NCI-H1436 (cell line): ENCODE results near the gene HOXC6.

Experiments used
- DNase-seq: peaks from one replicate; lab custom pipeline; 2025; lab: John Stamatoyannopoulos, UW

HOXC6 gene

GRCh38 chr12:54028314-54029201, at the start of gene HOXC6:
HOXC6 (plus strand) TSS chr12:54028440; CDS start chr12:54028522, 82 bp downstream.
- DNase-seq: no peak

GRCh38 chr12:53978477-53979356, 49.5 kb upstream of the HOXC6 start:
- DNase-seq: no peak

GRCh38 chr12:53980104-53980801, 48.0 kb upstream of the HOXC6 start:
- DNase-seq: no peak

GRCh38 chr12:53980802-53981496, 47.3 kb upstream of the HOXC6 start:
- DNase-seq: no peak

- DNase-seq: no peak
Observed at GRCh38 chr12:53981634-53982565, 46.3 kb upstream of the HOXC6 start.

DNA sequence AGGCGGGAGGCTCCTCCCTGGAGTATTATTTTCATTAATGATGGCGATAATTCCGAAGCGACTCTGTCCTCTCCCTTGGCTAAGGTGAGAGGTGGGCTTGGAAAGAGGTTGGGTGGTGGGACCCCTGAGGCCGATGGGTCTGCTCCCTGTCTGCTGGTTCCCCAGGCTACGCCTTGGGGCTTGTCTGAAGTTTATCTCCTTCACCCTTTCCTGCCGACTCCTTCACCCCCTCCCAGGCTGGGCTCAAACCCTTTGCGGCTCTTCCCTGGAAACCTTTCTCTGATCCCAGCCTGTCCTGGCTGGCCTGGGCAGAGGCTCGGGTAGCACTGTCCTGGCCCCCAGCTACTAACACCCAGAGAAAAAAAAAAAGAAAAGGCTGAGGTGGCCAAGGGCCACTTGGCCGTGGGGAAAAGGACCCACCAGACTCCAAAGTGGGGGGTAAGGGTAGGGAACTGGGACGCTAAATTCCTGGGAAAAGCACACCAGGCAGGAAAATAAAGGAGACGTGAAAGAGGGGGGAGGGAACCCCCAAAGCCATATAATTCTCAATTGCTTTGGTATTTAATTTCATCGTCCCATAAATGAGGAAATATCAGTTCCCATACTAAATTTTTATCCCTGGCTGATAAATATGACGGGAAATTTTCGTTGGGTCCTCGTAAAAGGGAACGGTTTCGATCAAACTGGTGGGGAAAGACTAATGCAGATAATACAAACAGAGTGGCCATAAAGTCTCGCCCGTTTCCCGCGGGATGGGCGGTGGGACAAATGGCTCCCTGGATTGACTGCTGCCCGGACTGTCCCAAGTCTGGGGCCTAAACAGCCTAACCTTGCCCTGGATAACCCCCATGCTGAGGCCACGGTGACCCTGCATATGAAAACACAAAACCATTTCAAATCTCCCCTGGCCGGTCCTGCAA, 45.3 kb upstream of the HOXC6 start:
- no peak for DNase-seq

DNA sequence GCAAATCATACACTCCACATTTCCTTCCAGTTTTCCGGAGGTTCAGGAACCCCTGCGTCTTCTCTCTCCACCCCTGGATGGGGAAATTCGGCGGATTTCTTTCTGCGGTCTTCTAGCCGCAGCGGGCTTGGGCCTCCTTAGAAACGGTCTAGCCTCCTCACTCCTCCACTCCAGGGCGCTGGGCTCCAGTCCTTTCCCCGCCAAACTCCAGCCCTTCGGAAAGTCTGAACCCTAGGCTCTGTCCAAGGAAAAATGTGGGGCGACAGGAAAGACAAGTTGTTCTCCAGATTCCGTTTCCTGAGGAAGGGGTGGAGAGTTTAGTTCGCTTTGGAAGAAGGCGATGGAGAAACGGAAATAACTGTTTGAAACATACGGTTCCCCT, 44.7 kb upstream of the HOXC6 start:
- DNase-seq: no peak

DNA sequence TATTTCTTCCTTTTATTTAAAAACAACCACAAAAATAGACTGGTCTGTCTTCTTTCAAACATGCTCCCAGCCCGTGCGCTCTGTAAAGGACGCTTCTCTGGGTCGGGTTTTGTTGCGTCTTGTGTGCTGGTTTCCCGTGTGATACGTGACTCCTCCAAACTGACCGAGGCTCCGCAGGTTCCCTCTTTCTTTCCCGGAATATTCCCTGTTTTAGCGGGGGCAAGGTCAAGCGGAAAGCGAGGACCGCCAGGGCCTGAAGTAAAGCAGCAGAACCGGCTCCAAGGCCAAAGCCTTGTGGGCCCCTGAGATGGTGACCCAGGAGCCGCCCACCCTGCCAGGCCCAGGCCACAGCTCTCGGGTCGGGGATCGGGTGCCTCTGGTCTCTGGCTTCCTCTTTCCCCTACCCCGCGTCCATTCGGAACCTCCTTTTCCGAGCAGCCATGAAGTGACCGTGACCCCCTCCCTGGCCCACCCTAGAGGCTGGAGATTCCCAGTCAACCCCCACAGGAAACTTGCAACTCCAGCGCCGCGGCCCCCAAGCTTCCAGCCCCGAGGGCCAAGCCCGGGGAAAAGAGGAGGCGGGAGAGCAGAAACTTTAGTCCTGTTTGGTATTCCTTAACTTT, 44.2 kb upstream of the HOXC6 start:
- DNase-seq: no peak

DNA sequence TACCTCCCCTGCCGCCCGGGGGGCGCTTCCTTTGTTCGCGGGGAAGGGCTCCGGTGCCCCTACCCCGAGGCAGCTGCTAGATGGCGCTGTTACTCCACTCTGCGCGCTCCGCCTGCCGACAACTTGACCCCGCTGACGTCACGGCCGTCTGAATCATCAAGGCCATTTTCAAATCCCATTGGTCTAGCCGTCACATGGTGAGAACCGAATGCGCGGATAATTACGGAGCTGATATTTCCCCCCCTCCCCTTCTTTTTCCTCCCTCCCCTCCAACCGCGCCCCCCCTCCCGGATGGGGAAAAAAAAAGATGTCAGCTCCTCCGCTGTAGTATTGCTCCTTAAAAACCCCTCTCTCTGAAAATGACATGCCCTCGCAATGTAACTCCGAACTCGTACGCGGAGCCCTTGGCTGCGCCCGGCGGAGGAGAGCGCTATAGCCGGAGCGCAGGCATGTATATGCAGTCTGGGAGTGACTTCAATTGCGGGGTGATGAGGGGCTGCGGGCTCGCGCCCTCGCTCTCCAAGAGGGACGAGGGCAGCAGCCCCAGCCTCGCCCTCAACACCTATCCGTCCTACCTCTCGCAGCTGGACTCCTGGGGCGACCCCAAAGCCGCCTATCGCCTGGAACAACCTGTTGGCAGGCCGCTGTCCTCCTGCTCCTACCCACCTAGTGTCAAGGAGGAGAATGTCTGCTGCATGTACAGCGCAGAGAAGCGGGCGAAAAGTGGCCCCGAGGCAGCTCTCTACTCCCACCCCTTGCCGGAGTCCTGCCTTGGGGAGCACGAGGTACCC, 43.1 kb upstream of the HOXC6 start, which contains the start of gene HOXC10:
Gene HOXC10 (plus strand): TSS at position 246 of the 791 bp plus-strand sequence. CDS start 114 bp downstream, at position 360.
- peak; percentile 48 for DNase-seq

GRCh38 chr12:53985692-53985993, 42.6 kb upstream of the HOXC6 start:
- DNase-seq: no peak

- DNase-seq: no peak
Observed at GRCh38 chr12:53985994-53986685, 42.1 kb upstream of the HOXC6 start.

DNA sequence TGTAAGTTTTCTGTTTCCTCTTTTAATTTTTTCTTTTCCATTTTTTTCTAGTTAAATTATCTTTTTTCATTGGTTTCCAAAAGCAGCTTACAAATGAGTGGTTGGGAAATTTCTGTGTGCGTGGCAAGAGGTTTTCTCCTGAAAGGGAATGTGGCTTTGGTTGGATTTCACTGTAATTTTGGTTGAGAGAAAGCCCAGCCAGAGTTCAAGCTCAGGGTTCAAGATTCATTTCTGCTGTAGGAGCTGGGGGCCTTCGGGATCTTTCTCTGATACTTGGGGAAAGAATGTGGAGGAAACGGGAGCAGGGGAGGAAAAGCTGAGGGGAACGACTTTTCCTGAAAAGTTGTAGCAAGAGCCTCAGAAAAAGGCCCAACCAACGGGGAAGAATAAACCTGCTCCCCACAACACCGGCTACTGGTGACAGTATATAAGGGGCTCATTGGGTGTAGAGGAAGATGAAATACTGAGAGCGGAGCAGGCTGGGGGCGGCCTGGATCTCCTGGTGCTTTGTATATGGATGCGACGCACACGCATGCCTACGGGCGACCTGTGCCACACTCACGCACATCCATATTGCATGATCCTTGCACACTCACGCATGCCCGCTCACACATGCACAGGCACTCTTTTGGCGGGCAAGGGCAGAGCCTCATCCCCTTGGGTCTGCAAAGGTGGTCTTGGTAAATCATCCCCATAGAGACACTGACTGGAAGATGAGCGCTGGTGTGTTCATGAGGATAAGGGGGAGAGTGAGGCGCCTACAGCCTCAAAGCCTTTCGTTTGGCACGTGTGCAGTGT, 41.4 kb upstream of the HOXC6 start:
- DNase-seq: no peak

DNA sequence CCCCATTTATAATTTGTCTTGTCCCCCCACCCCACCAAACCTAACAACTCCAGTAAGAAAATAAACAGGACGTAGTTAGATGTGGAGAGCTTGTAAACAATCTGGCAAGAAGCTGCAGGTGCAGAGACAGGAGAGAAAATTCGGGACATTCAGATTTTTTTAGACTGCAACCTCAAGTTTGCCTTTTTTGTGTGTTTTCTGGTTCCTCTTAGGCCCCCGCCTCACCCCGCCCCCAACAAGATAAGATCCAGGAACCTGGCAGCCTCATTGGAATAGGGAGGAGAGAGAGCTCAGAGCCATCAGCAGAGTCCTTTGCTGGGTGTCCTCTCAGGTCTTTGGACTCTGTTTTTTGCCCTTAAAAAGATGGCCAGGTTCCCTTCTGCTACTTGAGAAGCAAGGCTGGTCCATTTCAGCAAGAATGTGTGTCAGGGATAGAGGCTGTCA, 40.4 kb upstream of the HOXC6 start:
- DNase-seq: no peak

DNA sequence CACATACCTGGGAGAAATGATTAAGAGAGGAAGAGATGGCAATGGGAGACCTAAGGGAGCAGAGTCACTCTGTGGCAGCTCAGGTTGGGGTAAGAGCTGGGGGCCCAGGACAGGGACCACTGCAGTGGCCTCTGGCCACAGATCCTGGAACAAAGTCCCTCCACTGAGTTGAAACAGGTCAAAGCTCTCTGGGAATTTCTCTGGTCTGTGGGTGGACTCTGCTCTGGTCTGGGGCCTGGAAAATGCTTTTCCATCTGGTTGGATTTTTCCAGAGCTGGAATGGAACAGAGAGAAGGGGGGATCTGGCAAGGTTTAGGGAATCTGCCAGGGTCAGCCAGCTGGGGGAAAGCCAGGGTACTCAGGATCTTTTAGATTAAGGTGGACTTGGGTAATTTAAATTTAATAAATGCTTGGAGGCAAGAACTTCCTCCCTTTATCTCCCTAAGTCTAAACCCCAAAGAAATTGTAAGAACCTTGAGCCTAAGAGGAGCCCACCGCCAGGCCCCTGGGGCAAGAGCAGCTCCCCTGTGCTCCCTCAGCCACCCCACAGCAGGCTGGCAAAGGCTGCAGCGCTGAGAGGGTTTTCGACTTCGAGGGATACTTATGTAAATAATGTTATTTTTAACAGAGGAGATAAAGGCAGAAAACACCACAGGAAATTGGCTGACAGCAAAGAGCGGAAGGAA, 39.6 kb upstream of the HOXC6 start:
- no peak for DNase-seq

- DNase-seq: peak; percentile 19
Observed at GRCh38 chr12:53989227-53990113, 38.8 kb upstream of the HOXC6 start.
